Endothelial cell of umbilical vein (primary cell): ENCODE measurements around the gene HPGD. TPM values are rescaled to one million over a fixed set of nuclear protein-coding genes. Genes with fewer than 3 reads are reported as not detected.

ENCODE experiments used
- BruUV-seq: library from RNA; stranded (reverse); fragments of 400-500 nt; replicated peaks from 2 replicates; lab custom pipeline; 2021; lab: Mats Ljungman, UMichigan
- CTCF ChIA-PET: fragments of 300-600, 350-600 bp; sonication (Branson Sonifier 250); formaldehyde crosslinking; loops from one replicate; lab custom pipeline; 2021; ENCODE audit warnings: antibody characterized with exemption, inconsistent platforms; lab: Charles Lee
- POLR2A ChIA-PET: fragments of 300-600, 350-600 bp; sonication (Branson Sonifier 250); formaldehyde crosslinking; loops from one replicate; lab custom pipeline; 2021; ENCODE audit warnings: antibody characterized with exemption, inconsistent platforms; lab: Charles Lee
- DNase-seq: peaks from one replicate; pipeline ENCODE4 v3.0.0-alpha.2; 2011; ENCODE audit warnings: low read depth, low spot score
- FAIRE-seq: peaks from 2 replicates; lab custom pipeline; 2011; peaks lifted over from hg19 to GRCh38; lab: Jason Lieb, UNC
- H2AFZ ChIP-seq: 2 replicates; pipeline ENCODE4 v1.6.0; 2012; ENCODE audit warnings: low read depth, low read length, control low read depth, inconsistent platforms
- H3K27ac ChIP-seq: 2 replicates; pipeline ENCODE4 v1.5.1; 2011; ENCODE audit warnings: low read depth, mild to moderate bottlenecking, control low read depth, low read length, moderate library complexity; ENCODE audit not compliant: insufficient read depth
- H3K27me3 ChIP-seq, 2 experiments: 2 replicates each; pipeline versions ENCODE4 v1.6.0 to v1.6.1; 2011; ENCODE audit warnings: low read length in 2 of 2, mixed read lengths in 1 of 2; ENCODE audit not compliant: control insufficient read depth in 2 of 2, insufficient read depth in 2 of 2
- H3K36me3 ChIP-seq, 2 experiments: 2 replicates in 1 of 2; 3 replicates in 1 of 2; pipeline ENCODE4 v1.5.1; 2011; ENCODE audit warnings: low read length in 2 of 2, mild to moderate bottlenecking in 1 of 2, moderate library complexity in 1 of 2; ENCODE audit not compliant: control insufficient read depth in 2 of 2, insufficient read depth in 2 of 2; ENCODE audit errors: extremely low read depth in 1 of 2
- H3K4me1 ChIP-seq: 3 replicates; pipeline ENCODE4 v1.5.1; 2011; ENCODE audit warnings: mild to moderate bottlenecking, low read length; ENCODE audit not compliant: control insufficient read depth, insufficient read depth; ENCODE audit errors: extremely low read depth
- H3K4me2 ChIP-seq: 2 replicates; pipeline ENCODE4 v1.6.1; 2011; ENCODE audit warnings: low read length, control low read depth, mixed read lengths; ENCODE audit not compliant: insufficient read depth
- H3K4me3 ChIP-seq, 3 experiments: fragments of 200-600 bp in 1 of 3; sonication (generic), shearing (Covaris generic) in 1 of 3; replicated peaks in 1 of 3; 2 replicates each; pipeline ENCODE4 v1.5.1; 2011 to 2016; ENCODE audit warnings: control low read depth in 3 of 3, low read length in 3 of 3, mild to moderate bottlenecking in 2 of 3, inconsistent platforms in 1 of 3, low read depth in 1 of 3, moderate library complexity in 1 of 3; ENCODE audit not compliant: insufficient read depth in 1 of 3
- H3K79me2 ChIP-seq: 2 replicates; pipeline ENCODE4 v1.6.0; 2012; ENCODE audit warnings: low read length, inconsistent platforms; ENCODE audit not compliant: control insufficient read depth, insufficient read depth
- H3K9ac ChIP-seq: replicated peaks from 2 replicates; pipeline ENCODE3; 2011; ENCODE audit warnings: low read length, control low read depth; ENCODE audit not compliant: insufficient read depth; ENCODE audit errors: extremely low read depth
- H3K9me1 ChIP-seq: replicated peaks from 3 replicates; pipeline ENCODE4 v1.6.0; 2011; ENCODE audit warnings: mild to moderate bottlenecking, low read length; ENCODE audit not compliant: control insufficient read depth, insufficient read depth; ENCODE audit errors: extremely low read depth
- H3K9me3 ChIP-seq: replicated peaks from 2 replicates; pipeline ENCODE4 v1.5.1; 2012; ENCODE audit warnings: low read length, inconsistent platforms; ENCODE audit not compliant: control insufficient read depth, insufficient read depth
- H4K20me1 ChIP-seq: replicated peaks from 2 replicates; pipeline ENCODE3; 2011; ENCODE audit warnings: mild to moderate bottlenecking, low read length; ENCODE audit not compliant: control insufficient read depth, insufficient read depth; ENCODE audit errors: extremely low read depth
- CTCF ChIP-seq, 2 donors: IDR thresholded peaks; 1 replicate in 1 of 2; 2 replicates in 1 of 2; pipeline ENCODE4 v1.5.1; 2011; ENCODE audit warnings: low read length in 2 of 2, mild to moderate bottlenecking in 2 of 2, moderate library complexity in 2 of 2, control low read depth in 1 of 2, inconsistent platforms in 1 of 2, low read depth in 1 of 2; ENCODE audit not compliant: insufficient read depth in 1 of 2; ENCODE audit errors: extremely low read depth in 1 of 2
- EZH2 ChIP-seq: IDR thresholded peaks from 2 replicates; pipeline ENCODE4 v1.6.1; 2012; ENCODE audit warnings: borderline replicate concordance, low read depth, mild to moderate bottlenecking, moderate library complexity, low read length, inconsistent platforms; ENCODE audit not compliant: severe bottlenecking
- FOS ChIP-seq: IDR thresholded peaks from 2 replicates; pipeline ENCODE4 v1.6.1; 2011; ENCODE audit warnings: mild to moderate bottlenecking, low read length, moderate library complexity, borderline replicate concordance; ENCODE audit not compliant: insufficient read depth
- GATA2 ChIP-seq: IDR thresholded peaks from 2 replicates; pipeline ENCODE4 v1.7.0; 2011; ENCODE audit warnings: low read depth, mild to moderate bottlenecking, moderate library complexity, mixed read lengths, low read length; ENCODE audit not compliant: insufficient read length, insufficient read depth
- JUN ChIP-seq: IDR thresholded peaks from 2 replicates; pipeline ENCODE4 v1.6.1; 2011; ENCODE audit warnings: borderline replicate concordance, low read depth; ENCODE audit not compliant: insufficient read length, insufficient read depth
- MAX ChIP-seq: IDR thresholded peaks from 2 replicates; pipeline ENCODE4 v1.6.1; 2011; ENCODE audit not compliant: insufficient read depth, insufficient read length
- MYC ChIP-seq: IDR thresholded peaks from one replicate; pipeline ENCODE4 v1.6.1; 2011; ENCODE audit warnings: mild to moderate bottlenecking, low read depth, low read length
- POLR2A ChIP-seq: IDR thresholded peaks from 2 replicates; pipeline ENCODE4 v1.6.1; 2012; ENCODE audit warnings: low read depth, mild to moderate bottlenecking, control low read depth, low read length
- POLR2AphosphoS5 ChIP-seq: IDR thresholded peaks from 2 replicates; pipeline ENCODE4 v1.6.1; 2012; ENCODE audit warnings: low read depth, mild to moderate bottlenecking, control low read depth, low read length, moderate library complexity; ENCODE audit not compliant: insufficient read depth
- dilution Hi-C: fragments of 300-500 bp; cut with MboI; formaldehyde crosslinking; loops from one replicate; pipeline ENCODE4 v1.15.0; 2019; ENCODE audit warnings: low sequenced_read_pairs; ENCODE audit not compliant: extremely low pct_ligation_motif_present
- intact Hi-C: fragments of 100-400 bp; cut with micrococcal nuclease; formaldehyde crosslinking; loops from one replicate; pipeline ENCODE4 v1.10.0; 2022
- polyA plus RNA-seq, 4 experiments: library from polyadenylated mRNA; depleted of rRNA in 3 of 4; stranded (reverse) in 3 of 4; unstranded in 1 of 4; fragments of >200 nt; gene quantifications; 2 replicates each; pipeline versions ENCODE4 v1.2.1 to v1.2.3, GENCODE V29; 2011 to 2012; ENCODE audit warnings: missing spikeins in 1 of 4
- total RNA-seq: library from RNA; stranded (reverse); gene quantifications from 2 replicates; pipeline ENCODE4 v1.2.3, GENCODE V29; 2021

Gene HPGD
- total and polyA plus RNA-seq, 2 donors (not counting 3 experiments of a cell fraction or from before 2014, with no cell fraction given) = not detected

GRCh38 chr4:174523025-174523693 is 871 bp upstream of the HPGD start:
- no peaks in the 10 kb centered on the region for H4K20me1 ChIP-seq
- intact Hi-C loops (no loop called here), dilution Hi-C loops (no loop called here)
- no peak for FAIRE-seq
- POLR2A ChIA-PET = no interaction called here
- no peak overlapping the region for H3K4me2 ChIP-seq
- DNase-seq = no peak
- H3K79me2 ChIP-seq = no peaks in the 10 kb centered on the region
- H3K9me1 ChIP-seq = no peaks in the 10 kb centered on the region
- H2AFZ ChIP-seq = no peak overlapping the region
- peaks cover 2 to 3% of the 10 kb centered on the region in 2 experiments for H3K27me3 ChIP-seq
- H3K4me1 ChIP-seq = no peaks in the 10 kb centered on the region
- no peak for TF ChIP-seq GATA2
- TF ChIP-seq MYC = no peak
- no peak for TF ChIP-seq JUN
- no peak for TF ChIP-seq MAX
- no peak for TF ChIP-seq FOS
- TF ChIP-seq POLR2A = no peak
- no peak for TF ChIP-seq EZH2
- TF ChIP-seq CTCF (IDR thresholded peaks at IDR 0.05; ENCODE audit: extremely low read depth in 1 of 2, insufficient read depth in 1 of 2, low read depth in 1 of 2, low read length in 2 of 2) = no peak
- no peak for TF ChIP-seq POLR2AphosphoS5
- H3K36me3 ChIP-seq = no peaks in the 10 kb centered on the region
- H3K9me3 ChIP-seq = no peaks in the 10 kb centered on the region
- BruUV-seq = no TSS peak
- H3K4me3 ChIP-seq = no peak overlapping the region
- no peak overlapping the region for H3K9ac ChIP-seq
- CTCF ChIA-PET = no interaction called here
- H3K27ac ChIP-seq = no peak overlapping the region
